ENCODE data around the gene C15orf39. TPM values are rescaled to one million over a fixed set of nuclear protein-coding genes. Genes with fewer than 3 reads are reported as not detected.

C15orf39 gene
- total and polyA plus RNA-seq, 2 of the 13 experiments (the other 11 are each of a cell fraction or from before 2014, with no cell fraction given), result 6.2 to 13.5 TPM

DNA sequence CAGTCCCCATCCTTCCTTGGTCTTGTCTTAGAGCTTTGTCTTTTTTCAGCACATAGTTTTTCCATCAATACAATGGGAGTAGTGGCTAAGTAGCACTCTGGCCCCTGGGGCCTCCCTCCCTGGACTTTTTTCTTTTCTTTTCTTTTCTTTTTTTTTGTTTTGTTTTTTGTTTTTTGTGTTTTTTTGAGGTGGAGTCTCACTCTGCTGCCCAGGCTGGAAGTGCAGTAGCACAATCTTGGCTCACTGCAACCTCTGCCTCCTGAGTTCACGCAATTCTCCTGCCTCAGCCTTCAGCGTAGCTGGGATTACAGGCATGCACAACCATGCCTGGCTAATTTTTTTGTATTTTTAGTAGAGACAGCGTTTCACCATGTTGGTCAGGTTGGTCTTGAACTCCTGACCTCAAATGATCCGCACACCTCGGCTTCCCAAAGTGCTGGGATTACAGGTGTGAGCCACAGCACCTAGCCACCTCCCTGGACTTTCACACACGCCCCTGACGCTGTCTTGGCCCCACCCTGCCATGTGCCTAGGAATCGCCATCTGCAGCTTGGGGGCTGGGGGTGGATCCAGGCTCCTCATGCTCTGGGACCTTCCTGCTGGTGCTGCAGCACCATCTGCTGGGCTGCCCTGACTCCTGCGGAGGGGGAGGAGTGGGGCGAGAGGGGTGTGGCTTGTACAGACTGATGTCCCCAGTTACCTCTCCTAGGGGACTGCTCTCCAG lies 2.8 kb downstream of the C15orf39 start (continued):
- TF ChIP-seq, protein P1, sequence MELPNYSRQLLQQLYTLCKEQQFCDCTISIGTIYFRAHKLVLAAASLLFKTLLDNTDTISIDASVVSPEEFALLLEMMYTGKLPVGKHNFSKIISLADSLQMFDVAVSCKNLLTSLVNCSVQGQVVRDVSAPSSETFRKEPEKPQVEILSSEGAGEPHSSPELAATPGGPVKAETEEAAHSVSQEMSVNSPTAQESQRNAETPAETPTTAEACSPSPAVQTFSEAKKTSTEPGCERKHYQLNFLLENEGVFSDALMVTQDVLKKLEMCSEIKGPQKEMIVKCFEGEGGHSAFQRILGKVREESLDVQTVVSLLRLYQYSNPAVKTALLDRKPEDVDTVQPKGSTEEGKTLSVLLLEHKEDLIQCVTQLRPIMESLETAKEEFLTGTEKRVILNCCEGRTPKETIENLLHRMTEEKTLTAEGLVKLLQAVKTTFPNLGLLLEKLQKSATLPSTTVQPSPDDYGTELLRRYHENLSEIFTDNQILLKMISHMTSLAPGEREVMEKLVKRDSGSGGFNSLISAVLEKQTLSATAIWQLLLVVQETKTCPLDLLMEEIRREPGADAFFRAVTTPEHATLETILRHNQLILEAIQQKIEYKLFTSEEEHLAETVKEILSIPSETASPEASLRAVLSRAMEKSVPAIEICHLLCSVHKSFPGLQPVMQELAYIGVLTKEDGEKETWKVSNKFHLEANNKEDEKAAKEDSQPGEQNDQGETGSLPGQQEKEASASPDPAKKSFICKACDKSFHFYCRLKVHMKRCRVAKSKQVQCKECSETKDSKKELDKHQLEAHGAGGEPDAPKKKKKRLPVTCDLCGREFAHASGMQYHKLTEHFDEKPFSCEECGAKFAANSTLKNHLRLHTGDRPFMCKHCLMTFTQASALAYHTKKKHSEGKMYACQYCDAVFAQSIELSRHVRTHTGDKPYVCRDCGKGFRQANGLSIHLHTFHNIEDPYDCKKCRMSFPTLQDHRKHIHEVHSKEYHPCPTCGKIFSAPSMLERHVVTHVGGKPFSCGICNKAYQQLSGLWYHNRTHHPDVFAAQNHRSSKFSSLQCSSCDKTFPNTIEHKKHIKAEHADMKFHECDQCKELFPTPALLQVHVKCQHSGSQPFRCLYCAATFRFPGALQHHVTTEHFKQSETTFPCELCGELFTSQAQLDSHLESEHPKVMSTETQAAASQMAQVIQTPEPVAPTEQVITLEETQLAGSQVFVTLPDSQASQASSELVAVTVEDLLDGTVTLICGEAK (IDR thresholded peaks at IDR 0.05), result no peak
- TF ChIP-seq, protein P1 (CRISPR knock-in tag; IDR thresholded peaks at IDR 0.05), result peak; percentile 3; the same call in 1 of the 2 replicates
- TF ChIP-seq, protein P2, sequence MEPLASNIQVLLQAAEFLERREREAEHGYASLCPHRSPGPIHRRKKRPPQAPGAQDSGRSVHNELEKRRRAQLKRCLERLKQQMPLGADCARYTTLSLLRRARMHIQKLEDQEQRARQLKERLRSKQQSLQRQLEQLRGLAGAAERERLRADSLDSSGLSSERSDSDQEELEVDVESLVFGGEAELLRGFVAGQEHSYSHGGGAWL (CRISPR knock-in tag; IDR thresholded peaks at IDR 0.05), result peak; percentile 73; the same call in 1 of the 2 replicates
- TF ChIP-seq YY1 (IDR thresholded peaks at IDR 0.05; ENCODE audit: insufficient read depth, insufficient replicate concordance, low read depth, low read length) (peak; percentile 80), ZNF292 (CRISPR knock-in tag; IDR thresholded peaks at IDR 0.05; ENCODE audit: borderline replicate concordance, low read depth) (peak; percentile 66; the same call in 1 of the 2 replicates), SALL2 (CRISPR knock-in tag; IDR thresholded peaks at IDR 0.05) (0 out of 2 replicates have a peak, but pooled peaks have one; percentile 63), ZNF768 (CRISPR knock-in tag; IDR thresholded peaks at IDR 0.05) (peak; percentile 58; the same call in 1 of the 2 replicates), ZNF256 (CRISPR knock-in tag; conservative IDR thresholded peaks at IDR 0.05) (0 out of 2 replicates have a peak, but pooled peaks have one; percentile 60), MAZ (IDR thresholded peaks at IDR 0.05; ENCODE audit: borderline replicate concordance, low read depth, low read length) (peak; percentile 94), MAZ (CRISPR knock-in tag; IDR thresholded peaks at IDR 0.05; ENCODE audit: low read depth) (peak; percentile 65; the same call in 1 of the 2 replicates), TARDBP (CRISPR knock-in tag; IDR thresholded peaks at IDR 0.05) (peak; percentile 81), SAFB2 (CRISPR knock-in tag; IDR thresholded peaks at IDR 0.05; ENCODE audit: borderline replicate concordance, low read depth) (0 out of 2 replicates have a peak, but pooled peaks have one; percentile 27), NRL (CRISPR knock-in tag; IDR thresholded peaks at IDR 0.05; ENCODE audit: borderline replicate concordance) (peak; percentile 60; the same call in 1 of the 2 replicates)
- TF ChIP-seq, protein P3, sequence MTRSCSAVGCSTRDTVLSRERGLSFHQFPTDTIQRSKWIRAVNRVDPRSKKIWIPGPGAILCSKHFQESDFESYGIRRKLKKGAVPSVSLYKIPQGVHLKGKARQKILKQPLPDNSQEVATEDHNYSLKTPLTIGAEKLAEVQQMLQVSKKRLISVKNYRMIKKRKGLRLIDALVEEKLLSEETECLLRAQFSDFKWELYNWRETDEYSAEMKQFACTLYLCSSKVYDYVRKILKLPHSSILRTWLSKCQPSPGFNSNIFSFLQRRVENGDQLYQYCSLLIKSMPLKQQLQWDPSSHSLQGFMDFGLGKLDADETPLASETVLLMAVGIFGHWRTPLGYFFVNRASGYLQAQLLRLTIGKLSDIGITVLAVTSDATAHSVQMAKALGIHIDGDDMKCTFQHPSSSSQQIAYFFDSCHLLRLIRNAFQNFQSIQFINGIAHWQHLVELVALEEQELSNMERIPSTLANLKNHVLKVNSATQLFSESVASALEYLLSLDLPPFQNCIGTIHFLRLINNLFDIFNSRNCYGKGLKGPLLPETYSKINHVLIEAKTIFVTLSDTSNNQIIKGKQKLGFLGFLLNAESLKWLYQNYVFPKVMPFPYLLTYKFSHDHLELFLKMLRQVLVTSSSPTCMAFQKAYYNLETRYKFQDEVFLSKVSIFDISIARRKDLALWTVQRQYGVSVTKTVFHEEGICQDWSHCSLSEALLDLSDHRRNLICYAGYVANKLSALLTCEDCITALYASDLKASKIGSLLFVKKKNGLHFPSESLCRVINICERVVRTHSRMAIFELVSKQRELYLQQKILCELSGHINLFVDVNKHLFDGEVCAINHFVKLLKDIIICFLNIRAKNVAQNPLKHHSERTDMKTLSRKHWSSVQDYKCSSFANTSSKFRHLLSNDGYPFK (CRISPR knock-in tag; IDR thresholded peaks at IDR 0.05; ENCODE audit: borderline replicate concordance), result peak; percentile 99
- TF ChIP-seq, protein P4, sequence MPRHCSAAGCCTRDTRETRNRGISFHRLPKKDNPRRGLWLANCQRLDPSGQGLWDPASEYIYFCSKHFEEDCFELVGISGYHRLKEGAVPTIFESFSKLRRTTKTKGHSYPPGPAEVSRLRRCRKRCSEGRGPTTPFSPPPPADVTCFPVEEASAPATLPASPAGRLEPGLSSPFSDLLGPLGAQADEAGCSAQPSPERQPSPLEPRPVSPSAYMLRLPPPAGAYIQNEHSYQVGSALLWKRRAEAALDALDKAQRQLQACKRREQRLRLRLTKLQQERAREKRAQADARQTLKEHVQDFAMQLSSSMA (CRISPR knock-in tag; IDR thresholded peaks at IDR 0.05), result no peak

All from HepG2 (cell line).